ENCODE results near the gene ANKRD28.
"Not testable (repeated sequence)": the region's sequence is repeated elsewhere in the genome, so short reads cannot be mapped to it uniquely, and the experiment has no call there.

Gene ANKRD28

DNA sequence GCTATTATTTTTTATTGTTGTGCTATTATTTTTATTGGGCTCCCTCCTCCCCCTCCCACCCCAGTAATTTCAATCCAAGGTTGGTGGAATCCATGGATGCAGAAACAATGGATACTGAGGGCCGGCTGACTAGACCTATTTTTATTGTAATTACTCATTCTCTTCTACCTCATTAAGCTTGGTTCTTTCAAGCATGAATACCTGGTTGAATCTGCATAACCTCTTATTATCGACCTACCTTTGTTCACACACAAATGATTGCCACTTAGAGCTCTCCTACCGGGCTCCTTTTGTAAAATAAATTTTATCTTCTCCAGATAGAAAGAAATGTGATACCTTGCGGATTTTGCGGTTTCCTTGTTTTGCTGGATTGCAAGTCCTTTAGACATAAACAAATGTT is 164.6 kb downstream of the ANKRD28 start:
- DNase-seq, result no peak

DNA sequence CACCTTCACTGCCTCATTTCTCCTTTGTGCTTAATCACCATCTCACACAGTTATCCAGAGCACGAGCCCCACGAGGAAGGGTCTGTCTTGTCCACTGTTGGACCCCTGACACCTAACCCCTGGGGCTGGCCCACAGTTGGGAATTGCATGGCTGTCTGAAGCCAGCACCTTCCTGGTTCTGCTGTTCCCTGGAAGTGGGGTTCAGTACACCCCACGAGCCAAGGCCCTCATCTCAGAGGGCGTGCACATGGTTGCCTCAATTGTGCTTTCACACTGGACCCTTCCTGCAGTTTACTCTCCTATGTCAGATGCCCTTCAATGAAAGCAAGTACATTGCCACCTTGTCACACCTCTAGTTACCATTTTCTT is 165.6 kb downstream of the ANKRD28 start:
- DNase-seq, result no peak

DNA sequence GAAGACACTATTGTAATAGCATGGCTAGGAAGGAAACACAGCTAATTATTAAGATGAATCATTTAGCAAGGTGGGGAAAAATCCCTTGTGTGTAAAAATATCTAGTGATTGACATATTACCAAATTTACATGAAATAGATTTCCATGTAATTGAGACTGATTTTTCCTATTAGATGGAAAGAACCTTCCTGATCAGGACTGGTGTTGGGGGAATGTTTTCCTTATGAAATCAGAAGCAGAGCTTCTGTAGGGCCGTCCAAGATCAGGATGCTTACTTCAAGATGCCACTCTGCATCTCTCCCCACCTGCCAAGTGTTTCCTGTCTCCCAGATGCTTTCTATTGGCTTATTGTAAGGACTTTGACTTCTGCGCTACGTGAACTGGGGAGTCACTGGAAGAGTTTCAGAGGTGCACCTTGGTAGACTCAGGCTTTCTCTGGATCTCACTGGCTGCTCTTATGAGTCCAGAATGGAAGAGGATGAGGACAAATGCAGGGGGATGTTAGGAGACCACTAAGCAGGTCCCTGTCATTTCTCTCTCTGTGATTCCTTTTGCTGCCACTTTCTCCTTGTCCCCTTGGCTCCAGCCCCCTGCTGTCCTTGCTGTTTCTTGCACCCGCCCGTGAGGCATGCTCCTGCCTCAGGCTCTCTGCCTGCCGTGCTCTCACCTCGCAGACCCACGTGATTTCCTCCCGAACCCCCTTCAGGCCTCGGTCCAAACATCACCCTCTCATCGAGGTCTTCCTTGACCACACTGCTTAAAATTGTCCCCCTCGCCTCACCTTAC is 166.2 kb downstream of the ANKRD28 start:
- DNase-seq, result no peak

DNA sequence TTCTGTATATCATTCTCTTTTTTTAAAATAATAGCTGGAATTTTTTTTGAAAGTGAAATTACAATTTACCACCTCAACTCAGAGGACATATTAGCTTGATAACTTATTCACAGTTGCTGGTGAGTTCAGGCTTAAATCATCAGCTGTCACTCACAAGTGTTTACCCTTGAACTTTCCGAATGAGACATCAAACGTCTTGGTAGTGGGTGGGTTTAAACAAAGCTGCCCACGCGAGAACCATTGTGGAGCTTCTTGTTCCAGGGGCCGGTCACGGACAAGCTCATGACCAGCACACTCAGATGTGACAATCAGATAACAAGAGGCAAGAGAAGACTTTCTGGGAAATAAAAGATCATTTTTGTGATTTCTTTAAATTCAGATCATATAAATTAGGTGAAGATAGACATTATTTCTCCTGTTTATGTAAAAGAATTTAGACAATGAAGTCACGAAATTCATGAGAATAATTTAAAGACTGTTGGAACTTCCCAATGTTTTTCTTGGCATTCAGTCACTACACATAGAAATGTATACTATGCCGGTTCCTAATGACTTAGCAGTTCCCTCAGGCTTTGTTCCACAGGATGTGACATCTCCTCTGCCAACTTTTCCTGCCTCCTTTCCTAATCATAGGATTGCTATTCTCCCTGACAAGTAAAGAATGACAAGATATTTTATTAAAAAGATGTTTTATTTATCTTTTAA is 167.0 kb downstream of the ANKRD28 start:
- no peak for DNase-seq

DNA sequence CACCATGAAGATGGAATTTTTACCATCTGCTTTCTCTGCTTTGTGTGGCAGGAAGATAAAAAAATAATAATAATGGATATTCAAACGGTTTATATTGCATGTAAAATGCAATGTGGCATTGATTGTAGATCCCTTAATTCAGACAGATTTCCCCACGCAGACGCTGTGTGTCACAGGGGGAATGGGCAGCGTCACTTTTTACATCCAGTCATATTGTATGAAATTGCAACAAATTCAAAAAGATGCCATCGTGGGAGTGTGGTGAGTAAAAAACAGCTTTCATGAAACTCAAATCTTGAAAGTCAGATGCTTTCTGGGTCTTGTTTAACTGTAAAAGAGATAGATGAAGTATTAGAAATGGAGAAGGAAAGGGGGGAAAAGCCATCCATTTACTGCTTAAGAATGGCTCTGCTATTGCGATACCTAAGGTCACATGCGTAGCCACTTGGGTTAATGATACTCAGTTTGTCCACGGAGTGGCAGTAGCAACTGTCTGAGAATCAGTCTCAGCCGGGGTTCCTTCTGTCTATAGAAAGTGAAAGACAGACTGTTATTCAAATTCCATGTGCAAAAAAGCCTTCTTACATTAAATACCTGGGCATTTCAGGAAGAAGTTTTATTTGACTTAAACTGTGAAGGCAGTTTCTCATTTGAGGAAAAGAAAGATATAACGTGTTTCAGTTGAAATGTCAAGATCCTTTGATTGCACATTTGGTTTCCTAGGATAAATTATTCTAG is 167.8 kb downstream of the ANKRD28 start:
- no peak for DNase-seq

DNA sequence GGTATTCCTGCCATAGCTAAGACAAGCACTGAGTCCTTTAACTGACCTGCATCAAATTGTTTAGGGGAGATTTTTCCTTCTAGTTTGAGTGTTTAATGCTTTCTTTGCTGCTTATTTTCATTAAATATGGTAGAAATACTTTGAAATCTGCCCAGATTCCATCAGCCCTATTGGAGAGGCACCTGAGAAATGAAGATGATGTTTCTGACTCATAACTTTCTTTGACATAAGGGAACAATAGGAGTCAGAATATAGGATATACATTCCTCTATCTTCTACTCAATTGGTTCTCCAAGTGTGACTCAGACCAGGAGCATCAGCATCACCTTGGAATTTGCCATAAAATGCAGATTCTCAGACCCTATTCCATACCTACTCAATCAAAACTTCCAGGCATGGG is 168.8 kb downstream of the ANKRD28 start:
- DNase-seq, result no peak

DNA sequence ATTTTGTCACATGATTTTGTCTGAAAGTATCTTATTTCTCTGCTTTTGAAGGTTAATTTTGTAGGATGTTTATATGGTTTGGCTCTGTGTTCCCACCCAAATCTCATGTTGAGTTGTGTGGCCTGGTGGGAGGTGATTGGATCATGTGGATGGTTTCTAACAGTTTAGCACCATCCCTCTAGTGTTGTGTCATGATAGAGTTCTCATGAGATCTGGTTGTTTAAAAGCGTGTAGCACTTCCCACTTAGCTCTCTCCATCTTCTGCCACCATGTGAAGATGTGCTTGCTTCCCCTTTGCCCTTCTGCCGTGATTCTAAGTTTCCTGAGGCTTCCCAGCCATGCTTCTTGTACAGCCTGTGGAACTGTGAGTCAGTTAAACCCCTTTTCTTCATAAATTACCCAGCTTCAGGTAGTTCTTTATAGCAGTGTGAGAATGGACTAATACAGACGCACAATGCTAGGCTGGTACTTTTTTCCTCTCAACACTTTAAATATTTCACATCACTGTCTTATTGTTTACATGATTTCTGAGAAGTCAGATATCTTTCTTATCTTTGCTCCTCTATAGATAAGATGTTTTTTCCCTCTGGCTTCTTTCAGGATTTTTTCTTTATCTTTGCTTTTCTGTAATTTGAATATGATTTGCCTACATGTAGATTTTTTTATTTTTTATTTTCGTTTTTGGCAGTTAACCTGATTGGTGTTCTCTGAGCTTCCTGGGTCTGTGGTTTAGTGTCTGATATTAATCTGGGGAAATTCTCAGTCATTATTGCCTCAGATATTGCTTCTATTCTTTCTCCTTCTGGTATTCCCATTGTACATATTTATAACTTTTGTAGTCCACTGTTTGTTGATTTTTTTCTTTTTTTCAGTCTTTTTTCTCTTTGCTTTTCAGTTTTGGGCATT is 174.0 kb downstream of the ANKRD28 start:
- no peak for DNase-seq

DNA sequence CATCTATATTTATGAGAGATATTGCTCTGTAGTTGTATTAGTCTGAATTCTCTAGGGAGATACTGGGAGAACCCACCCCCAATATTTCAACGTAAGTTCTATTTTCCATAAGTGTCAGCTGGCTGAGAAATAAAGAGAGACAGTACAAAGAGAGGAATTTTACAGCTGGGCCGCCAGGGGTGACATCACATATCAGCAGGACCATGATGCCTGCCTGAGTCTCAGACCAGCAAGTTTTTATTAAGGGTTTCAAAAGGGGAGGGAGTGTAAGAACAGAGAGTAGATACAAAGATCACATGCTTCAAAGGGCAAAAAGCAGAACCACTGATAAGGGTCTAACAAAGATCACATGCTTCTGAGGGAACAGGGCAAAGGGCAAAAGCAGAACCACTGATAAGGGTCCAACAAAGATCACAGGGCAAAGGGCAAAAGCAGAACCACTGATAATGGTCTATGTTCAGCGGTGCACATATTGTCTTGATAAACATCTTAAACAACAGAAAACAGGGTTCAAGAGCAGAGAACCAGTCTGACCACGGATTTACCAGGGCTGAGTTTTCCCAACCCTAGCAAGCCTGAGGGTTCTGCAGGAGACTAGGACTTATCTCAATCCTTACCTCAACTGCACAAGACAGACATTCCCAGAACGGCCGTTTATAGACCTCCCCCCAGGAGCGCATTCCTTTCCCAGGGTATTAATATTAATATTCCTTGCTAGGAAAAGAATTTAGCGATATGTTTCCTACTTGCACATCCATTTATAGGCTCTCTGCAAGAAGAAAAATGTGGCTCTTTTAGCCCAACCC is 177.9 kb downstream of the ANKRD28 start:
- not testable (repeated sequence) for DNase-seq

Measured in activated T-cell treated with anti-CD3 and anti-CD28 coated beads, Interleukin-2, amount 50 U/mL, for 1 hour (primary cell).